Measurements from ENCODE around the gene ADH4. TPM values are rescaled to one million over a fixed set of nuclear protein-coding genes. Genes with fewer than 3 reads are reported as not detected.
"Not testable (repeated sequence)": the region's sequence is repeated elsewhere in the genome, so short reads cannot be mapped to it uniquely, and the experiment has no call there.

The ADH4 gene
- total RNA-seq, 1 experiment from 2014 or later = 2.2 TPM

GRCh38 chr4:99100876-99101275, 43.2 kb downstream of the ADH4 start:
- ChIA-PET CTCF (no interaction called here), POLR2A (no interaction called here)
- no peaks in the 10 kb centered on the region for H3K27me3 Mint-ChIP-seq (ENCODE audit: insufficient read depth, unreplicated experiment)
- no peak for TF ChIP-seq CTCF (IDR thresholded peaks at IDR 0.05; ENCODE audit: insufficient read depth in 1 of 2, low read depth in 1 of 2, low read length in 1 of 2, severe bottlenecking in 1 of 2, unreplicated experiment in 1 of 2)
- no peak overlapping the region for H3K27ac Mint-ChIP-seq (ENCODE audit: unreplicated experiment)
- H3K9me3 Mint-ChIP-seq (ENCODE audit: unreplicated experiment) = no peaks in the 10 kb centered on the region
- H3K4me1 Mint-ChIP-seq (ENCODE audit: low read depth, unreplicated experiment) = no peaks in the 10 kb centered on the region
- Histone ChIP-seq H3K9me3 (no peaks in the 10 kb centered on the region), H3K36me3 (ENCODE audit: control insufficient read depth, insufficient read depth, low read length) (no peaks in the 10 kb centered on the region), H3K27me3 (replicated peaks; ENCODE audit: control insufficient read depth, insufficient read depth, low read length) (no peaks in the 10 kb centered on the region), H3K4me1 (no peaks in the 10 kb centered on the region), H3K4me3 (ENCODE audit: low read depth, low read length) (no peak overlapping the region)
- no peaks in the 10 kb centered on the region for H3K36me3 Mint-ChIP-seq (ENCODE audit: insufficient read depth, unreplicated experiment)
- H3K4me3 Mint-ChIP-seq (ENCODE audit: unreplicated experiment) = no peak overlapping the region
- intact Hi-C loops (cut with micrococcal nuclease; ENCODE audit: unreplicated experiment) = no loop called here
- no peak for DNase-seq
- no TSS peak for BruUV-seq (replicated peaks)

- H3K9me3 Mint-ChIP-seq (ENCODE audit: unreplicated experiment); H3K36me3 ChIP-seq (ENCODE audit: control insufficient read depth, insufficient read depth, low read length); H3K4me3 Mint-ChIP-seq (ENCODE audit: unreplicated experiment); H3K27me3 Mint-ChIP-seq (ENCODE audit: insufficient read depth, unreplicated experiment); H3K36me3 Mint-ChIP-seq (ENCODE audit: insufficient read depth, unreplicated experiment); H3K9me3 ChIP-seq; BruUV-seq (replicated peaks); H3K27ac Mint-ChIP-seq (ENCODE audit: unreplicated experiment); H3K4me3 ChIP-seq (ENCODE audit: low read depth, low read length); H3K4me1 Mint-ChIP-seq (ENCODE audit: low read depth, unreplicated experiment); CTCF ChIA-PET; H3K4me1 ChIP-seq; POLR2A ChIA-PET; DNase-seq; intact Hi-C loops (cut with micrococcal nuclease; ENCODE audit: unreplicated experiment); H3K27me3 ChIP-seq (replicated peaks; ENCODE audit: control insufficient read depth, insufficient read depth, low read length): not testable (repeated sequence)
Observed at GRCh38 chr4:99099814-99100213, 44.3 kb downstream of the ADH4 start.

- DNase-seq = no peak
- H3K9me3 ChIP-seq = no peaks in the 10 kb centered on the region
- no peaks in the 10 kb centered on the region for H3K27me3 ChIP-seq (replicated peaks; ENCODE audit: control insufficient read depth, insufficient read depth, low read length)
- H3K4me1 ChIP-seq = no peaks in the 10 kb centered on the region
- Mint-ChIP-seq H3K9me3 (ENCODE audit: unreplicated experiment) (no peaks in the 10 kb centered on the region), H3K36me3 (ENCODE audit: insufficient read depth, unreplicated experiment) (no peaks in the 10 kb centered on the region), H3K27ac (ENCODE audit: unreplicated experiment) (no peak overlapping the region), H3K27me3 (ENCODE audit: insufficient read depth, unreplicated experiment) (no peaks in the 10 kb centered on the region), H3K4me1 (ENCODE audit: low read depth, unreplicated experiment) (no peaks in the 10 kb centered on the region), H3K4me3 (ENCODE audit: unreplicated experiment) (no peak overlapping the region)
- H3K4me3 ChIP-seq (ENCODE audit: low read depth, low read length) = no peak overlapping the region
- ChIA-PET CTCF (no interaction called here), POLR2A (no interaction called here)
- intact Hi-C loops (cut with micrococcal nuclease; ENCODE audit: unreplicated experiment) = no loop called here
- no peak for TF ChIP-seq CTCF (IDR thresholded peaks at IDR 0.05; ENCODE audit: insufficient read depth in 1 of 2, low read depth in 1 of 2, low read length in 1 of 2, severe bottlenecking in 1 of 2, unreplicated experiment in 1 of 2)
- BruUV-seq (replicated peaks) = no TSS peak
- no peaks in the 10 kb centered on the region for H3K36me3 ChIP-seq (ENCODE audit: control insufficient read depth, insufficient read depth, low read length)
Observed at GRCh38 chr4:99099311-99099710, 44.8 kb downstream of the ADH4 start.

- H3K9me3 ChIP-seq; intact Hi-C loops (cut with micrococcal nuclease; ENCODE audit: unreplicated experiment); H3K27me3 Mint-ChIP-seq (ENCODE audit: insufficient read depth, unreplicated experiment); H3K4me3 Mint-ChIP-seq (ENCODE audit: unreplicated experiment); H3K27ac Mint-ChIP-seq (ENCODE audit: unreplicated experiment); CTCF ChIA-PET; H3K9me3 Mint-ChIP-seq (ENCODE audit: unreplicated experiment); H3K36me3 ChIP-seq (ENCODE audit: control insufficient read depth, insufficient read depth, low read length); H3K4me1 ChIP-seq; BruUV-seq (replicated peaks); H3K36me3 Mint-ChIP-seq (ENCODE audit: insufficient read depth, unreplicated experiment); H3K27me3 ChIP-seq (replicated peaks; ENCODE audit: control insufficient read depth, insufficient read depth, low read length); DNase-seq; POLR2A ChIA-PET; H3K4me3 ChIP-seq (ENCODE audit: low read depth, low read length): not testable (repeated sequence)
- H3K4me1 Mint-ChIP-seq (ENCODE audit: low read depth, unreplicated experiment) = peaks cover 22% of the 10 kb centered on the region
Observed at GRCh38 chr4:99091841-99092240, 52.3 kb downstream of the ADH4 start.

Data from Caco-2 (cell line).